Thyroid gland (tissue), 4 donors: ENCODE measurements around the gene TRABD2A.

Experiments
- CTCF ChIP-seq, 6 experiments: fragments of 200-600 bp in 3 of 6; fragments of 450-650 bp in 3 of 6; sonication (generic) in 3 of 6; IDR thresholded peaks; one replicate each; pipeline ENCODE4 v1.5.1; 2016 to 2019; ENCODE audit warnings: antibody characterized with exemption in 6 of 6, mild to moderate bottlenecking in 2 of 6, inconsistent platforms in 1 of 6, moderate library complexity in 1 of 6
- POLR2A ChIP-seq, 2 donors: fragments of 450-650 bp; IDR thresholded peaks; one replicate each; pipeline ENCODE4 v1.6.1; 2017; ENCODE audit warnings: antibody characterized with exemption in 2 of 2, mild to moderate bottlenecking in 2 of 2, moderate library complexity in 1 of 2

- TF ChIP-seq CTCF (IDR thresholded peaks at IDR 0.05) (no peak), POLR2A (IDR thresholded peaks at IDR 0.05) (no peak)
Measured at GRCh38 chr2:84800194-84800805, 80.6 kb downstream of the TRABD2A start.
